Nasal cavity respiratory epithelium epithelial cell of viscerocranial mucosa (primary cell): ENCODE measurements around the gene IFI27. TPM values are rescaled to one million over a fixed set of nuclear protein-coding genes. Genes with fewer than 3 reads are reported as not detected.

Experiments
- total RNA-seq: library from RNA; depleted of rRNA; stranded (reverse); fragments of >200 nt; gene quantifications from 2 replicates; pipeline ENCODE4 v1.2.3, GENCODE V29; 2014

The IFI27 gene
- 41.1 and 53.0 TPM in 2 replicates for total RNA-seq

DNA sequence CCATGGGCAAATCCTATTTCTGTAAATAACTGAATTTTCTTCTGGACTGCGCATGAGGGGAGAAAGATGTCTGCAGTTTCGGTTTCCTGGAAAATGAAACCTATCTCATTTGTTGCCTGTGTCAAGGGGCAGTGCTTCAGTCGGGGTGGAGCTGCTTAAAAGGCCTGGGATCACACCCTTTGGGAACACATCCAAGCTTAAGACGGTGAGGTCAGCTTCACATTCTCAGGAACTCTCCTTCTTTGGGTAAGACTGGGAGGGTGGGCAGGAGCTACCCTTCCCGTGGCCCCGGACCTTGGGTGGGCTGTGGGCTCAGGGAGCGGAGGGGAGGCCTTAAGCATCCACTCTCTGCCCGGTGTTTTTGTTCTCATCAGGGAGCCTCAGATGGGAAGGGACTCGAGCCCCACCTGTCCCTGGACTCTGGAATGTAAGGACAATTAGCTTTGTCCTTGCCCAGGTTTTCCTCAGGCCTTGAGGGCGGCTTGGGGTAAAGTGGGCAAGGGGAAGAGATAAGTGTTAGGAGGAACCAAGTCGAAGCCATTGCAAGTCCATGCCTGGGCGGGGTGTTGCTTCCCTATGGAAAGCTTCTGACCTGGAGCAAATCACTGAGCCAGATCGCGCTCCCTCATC is at the start of gene IFI27:
Gene IFI27 (plus strand): TSS at position 185 of the 630 bp plus-strand sequence.

DNA sequence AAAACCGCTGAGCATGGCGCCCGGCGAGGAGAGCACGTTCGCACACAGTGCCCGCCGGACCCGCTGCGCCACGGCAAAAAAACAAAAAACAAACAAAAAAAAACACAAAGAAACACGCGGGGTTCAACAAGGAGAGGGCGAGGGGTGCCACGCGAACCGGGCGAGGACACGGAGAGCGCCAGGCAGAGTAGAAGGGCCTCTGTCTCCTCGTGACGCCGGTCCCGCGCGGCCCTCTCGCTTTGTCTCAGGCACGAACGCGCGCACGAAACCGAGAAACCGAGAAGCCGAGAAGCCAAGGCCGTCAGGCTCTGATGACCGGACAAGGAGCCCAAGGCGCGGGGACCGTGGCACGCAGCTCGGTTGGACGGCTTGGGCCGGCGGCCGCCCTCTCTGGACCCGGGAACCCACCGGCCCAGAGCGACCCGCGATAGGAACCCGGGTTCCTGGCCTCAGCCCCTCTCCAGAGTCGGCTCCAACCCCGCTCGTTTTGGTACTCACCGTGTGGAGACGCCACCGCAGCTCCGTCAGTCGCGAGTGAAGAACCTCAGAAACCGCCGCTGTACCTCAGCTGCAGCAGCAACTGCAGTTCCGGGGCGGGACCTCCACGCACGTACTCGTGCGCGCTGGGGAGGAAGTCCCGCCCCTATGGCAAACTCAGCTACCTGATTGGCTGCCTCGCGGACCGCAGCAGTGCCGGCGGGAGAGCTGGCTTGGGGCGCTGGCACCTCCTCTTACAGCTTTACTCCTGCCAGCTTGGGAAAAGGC is 29.7 kb upstream of the IFI27 start, which contains the start of the genes DDX24 and IFI27L1:
Gene DDX24 (minus strand): TSS at position 582 of the 765 bp plus-strand sequence. CDS start 1,460 bp downstream, outside the sequence.
Gene IFI27L1 (plus strand): TSS at position 690 of the 765 bp plus-strand sequence. CDS start 15,628 bp downstream, outside the sequence.

DNA sequence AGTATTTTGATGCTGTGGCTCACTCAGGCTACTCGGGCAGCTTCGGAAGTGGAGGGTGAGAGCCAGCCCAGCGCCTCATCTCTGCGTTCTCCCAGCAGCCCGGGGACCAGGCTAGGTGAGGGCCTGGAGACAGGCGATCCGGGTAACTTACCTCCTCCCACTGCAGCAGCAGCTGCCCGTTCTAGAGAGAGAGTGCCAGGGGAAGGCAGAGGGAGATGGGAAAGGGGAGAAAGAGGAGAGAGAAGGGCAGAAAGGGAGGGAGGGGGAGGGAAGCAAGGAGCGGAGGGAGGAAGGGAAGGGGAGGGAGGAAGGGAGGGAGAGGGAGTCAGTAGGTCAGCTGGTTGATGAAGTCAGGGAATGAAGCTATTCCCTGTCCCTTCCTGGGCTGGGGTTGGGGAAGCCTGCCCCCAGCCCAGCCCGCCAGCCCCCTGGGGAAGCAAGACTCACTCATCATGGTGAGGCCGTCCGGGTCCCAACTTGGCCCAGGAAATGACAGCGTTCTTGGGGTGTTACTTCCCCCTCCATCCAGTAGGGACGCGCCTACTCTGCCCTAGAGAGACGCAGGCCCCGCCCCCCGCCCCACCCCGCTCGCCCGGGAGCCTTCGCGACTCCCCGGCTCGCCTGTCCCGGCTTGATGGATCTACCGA is 18.7 kb downstream of the IFI27 start, which contains the start of gene IFI27L2:
Gene IFI27L2 (minus strand): TSS at position 494 of the 647 bp plus-strand sequence. CDS start 40 bp downstream, at position 454.

Other genes starting within 250 kb of the IFI27 start
- gene FAM181A, start 183.4 kb upstream of the IFI27 start, total RNA-seq = not detected in 2 replicates
- under 0.01 and 0.43 TPM in 2 replicates for gene ASB2, start 134.2 kb upstream of the IFI27 start, total RNA-seq
- gene CCDC197, start 113.4 kb upstream of the IFI27 start, total RNA-seq = not detected in 2 replicates
- gene OTUB2, start 84.4 kb upstream of the IFI27 start, total RNA-seq = 2.7 and 4.2 TPM in 2 replicates
- gene DDX24, start 29.5 kb upstream of the IFI27 start, total RNA-seq = 83.7 and 160 TPM in 2 replicates
- gene IFI27L1, start 29.4 kb upstream of the IFI27 start, total RNA-seq = 5.0 and 9.2 TPM in 2 replicates
- gene IFI27L2, start 18.9 kb downstream of the IFI27 start, total RNA-seq = 39.5 and 43.1 TPM in 2 replicates
- gene PPP4R4, start 63.6 kb downstream of the IFI27 start, total RNA-seq = 15.9 and 17.4 TPM in 2 replicates
- not detected in 2 replicates for gene SERPINA10, start 182.5 kb downstream of the IFI27 start, total RNA-seq
- gene SERPINA6, start 212.6 kb downstream of the IFI27 start, total RNA-seq = not detected in 2 replicates